Progenitor cell of endocrine pancreas (in vitro differentiated cells): ENCODE data around the gene GRAMD1A. TPM values are rescaled to one million over a fixed set of nuclear protein-coding genes. Genes with fewer than 3 reads are reported as not detected.

Source experiments
- DNase-seq: peaks from one replicate; pipeline ENCODE4 v3.0.0; 2021; ENCODE audit warnings: low spot score; ENCODE audit not compliant: unreplicated experiment
- H3K27ac Mint-ChIP-seq: 2 replicates; pipeline ENCODE4 v1.8.0; 2021; ENCODE audit warnings: mild to moderate bottlenecking, moderate library complexity, mixed read lengths
- H3K27me3 Mint-ChIP-seq: 2 replicates; pipeline ENCODE4 v1.8.0; 2021; ENCODE audit warnings: mixed read lengths
- H3K36me3 Mint-ChIP-seq: 2 replicates; pipeline ENCODE4 v1.8.0; 2022; ENCODE audit warnings: mixed read lengths; ENCODE audit not compliant: insufficient read depth
- H3K4me1 Mint-ChIP-seq: 2 replicates; pipeline ENCODE4 v1.8.0; 2021; ENCODE audit warnings: low read depth, mixed read lengths
- H3K4me3 Mint-ChIP-seq: 2 replicates; pipeline ENCODE4 v1.8.0; 2021; ENCODE audit warnings: low read depth, mild to moderate bottlenecking, moderate library complexity, mixed read lengths
- H3K9me3 Mint-ChIP-seq: 2 replicates; pipeline ENCODE4 v1.8.0; 2021; ENCODE audit warnings: low read depth, mixed read lengths
- CTCF ChIP-seq: fragments of 200-600 bp; sonication (generic); IDR thresholded peaks from one replicate; pipeline ENCODE4 v1.5.0; 2021; ENCODE audit warnings: antibody characterized with exemption, mild to moderate bottlenecking; ENCODE audit not compliant: unreplicated experiment
- total RNA-seq: library from RNA; stranded (reverse); gene quantifications from 2 replicates; pipeline ENCODE4 v1.2.1, GENCODE V29; 2021

The GRAMD1A gene
- total RNA-seq, 1 donor from 2014 or later: 111 TPM

GRCh38 chr19:34972163-34972705, 27.9 kb upstream of the GRAMD1A start:
- Mint-ChIP-seq H3K36me3 (no peaks in the 10 kb centered on the region), H3K9me3 (peaks cover 14% of the 10 kb centered on the region), H3K4me1 (peaks cover 10% of the 10 kb centered on the region), H3K27me3 (no peaks in the 10 kb centered on the region), H3K27ac (no peak overlapping the region), H3K4me3 (no peak overlapping the region)
- TF ChIP-seq CTCF: no peak
- DNase-seq: no peak

- TF ChIP-seq CTCF: no peak
- Mint-ChIP-seq H3K36me3 (no peaks in the 10 kb centered on the region), H3K4me1 (peaks cover 10% of the 10 kb centered on the region), H3K9me3 (peaks cover 9% of the 10 kb centered on the region), H3K4me3 (no peak overlapping the region), H3K27me3 (peaks cover 3% of the 10 kb centered on the region), H3K27ac (no peak overlapping the region)
- DNase-seq: no peak
Measured at GRCh38 chr19:34974646-34975045, 25.5 kb upstream of the GRAMD1A start.

GRCh38 chr19:34975056-34975455, 25.1 kb upstream of the GRAMD1A start:
- Mint-ChIP-seq H3K9me3 (peaks cover 6% of the 10 kb centered on the region), H3K4me3 (no peak overlapping the region), H3K27me3 (peaks cover 3% of the 10 kb centered on the region), H3K4me1 (peaks cover 10% of the 10 kb centered on the region), H3K27ac (no peak overlapping the region), H3K36me3 (no peaks in the 10 kb centered on the region)
- no peak for TF ChIP-seq CTCF
- no peak for DNase-seq

GRCh38 chr19:34976611-34977010, 23.5 kb upstream of the GRAMD1A start:
- DNase-seq: no peak
- H3K36me3 Mint-ChIP-seq: no peaks in the 10 kb centered on the region
- TF ChIP-seq CTCF: no peak
- peaks cover 3% of the 10 kb centered on the region for H3K27me3 Mint-ChIP-seq
- no peak overlapping the region for H3K4me3 Mint-ChIP-seq
- peaks cover 10% of the 10 kb centered on the region for H3K4me1 Mint-ChIP-seq
- H3K27ac Mint-ChIP-seq: no peak overlapping the region
- peaks cover 6% of the 10 kb centered on the region for H3K9me3 Mint-ChIP-seq

- H3K4me3 Mint-ChIP-seq: no peak overlapping the region
- no peak for DNase-seq
- H3K4me1 Mint-ChIP-seq: no peaks in the 10 kb centered on the region
- peaks cover 6% of the 10 kb centered on the region for H3K9me3 Mint-ChIP-seq
- H3K27ac Mint-ChIP-seq: no peak overlapping the region
- peaks cover 3% of the 10 kb centered on the region for H3K27me3 Mint-ChIP-seq
- H3K36me3 Mint-ChIP-seq: no peaks in the 10 kb centered on the region
- no peak for TF ChIP-seq CTCF
Measured at GRCh38 chr19:34979819-34980640, 20.1 kb upstream of the GRAMD1A start.
